HG03354 (cell line): ENCODE measurements around the gene APOOL.
A peak's percentile ranks its signal among the peaks of the same experiment; 100 is the strongest.
"Not testable (repeated sequence)": the region's sequence is repeated elsewhere in the genome, so short reads cannot be mapped to it uniquely, and the experiment has no call there.

Source experiments
- ATAC-seq: cut with Tn5 transposase; IDR thresholded peaks from one replicate; pipeline ENCODE4 v1.9.1; 2021; ENCODE audit warnings: mild to moderate bottlenecking; ENCODE audit not compliant: unreplicated experiment, poor library complexity, severe bottlenecking

The APOOL gene, protein sequence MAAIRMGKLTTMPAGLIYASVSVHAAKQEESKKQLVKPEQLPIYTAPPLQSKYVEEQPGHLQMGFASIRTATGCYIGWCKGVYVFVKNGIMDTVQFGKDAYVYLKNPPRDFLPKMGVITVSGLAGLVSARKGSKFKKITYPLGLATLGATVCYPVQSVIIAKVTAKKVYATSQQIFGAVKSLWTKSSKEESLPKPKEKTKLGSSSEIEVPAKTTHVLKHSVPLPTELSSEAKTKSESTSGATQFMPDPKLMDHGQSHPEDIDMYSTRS

GRCh38 chrX:85003655-85004244, at the start of gene APOOL:
TSS of gene APOOL (plus strand) at chrX:85003877. CDS start at chrX:85003913, 36 bp downstream.
- peak; percentile 96 for ATAC-seq

DNA sequence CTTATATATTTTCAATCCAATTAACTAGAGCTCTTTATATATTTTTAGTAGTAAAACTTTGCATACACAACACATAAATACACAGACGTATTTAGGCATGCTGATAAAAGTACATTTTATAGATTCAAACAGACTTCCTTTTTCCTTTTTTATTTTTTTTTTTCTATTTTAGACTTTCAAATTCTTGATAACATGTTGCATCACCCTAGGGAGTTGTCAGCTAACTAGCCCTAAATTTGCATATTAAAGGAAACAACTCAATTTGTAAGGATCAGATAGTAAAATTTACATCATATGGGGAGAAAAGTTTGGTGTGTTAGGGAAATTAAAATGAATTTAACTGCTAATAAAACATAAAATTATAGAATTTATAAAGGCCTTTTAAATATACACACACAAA, 47.4 kb upstream of the APOOL start:
- no peak for ATAC-seq

GRCh38 chrX:84974803-84975202, 28.9 kb upstream of the APOOL start:
- ATAC-seq = no peak

- ATAC-seq = not testable (repeated sequence)
Observed at GRCh38 chrX:84991739-84992138, 11.9 kb upstream of the APOOL start.

DNA sequence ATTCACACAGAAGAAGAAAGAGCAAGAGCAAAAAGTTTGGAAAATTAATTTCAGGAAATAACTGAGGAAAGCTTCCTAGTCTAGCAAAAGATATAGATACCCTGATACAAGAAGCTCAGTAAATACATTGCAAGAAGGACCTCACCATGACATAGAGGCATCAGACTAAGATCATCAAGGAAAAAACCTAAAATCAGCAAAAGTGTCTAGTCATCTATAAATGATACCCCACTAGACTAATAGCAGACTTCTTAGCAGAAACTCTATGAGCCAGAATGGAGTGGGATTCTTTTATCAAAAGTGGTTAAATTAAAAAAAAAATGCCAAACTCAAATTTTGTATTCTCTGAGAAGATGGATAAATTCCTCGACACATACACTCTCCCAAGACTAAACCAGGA, 10.5 kb upstream of the APOOL start:
- no peak for ATAC-seq

- ATAC-seq = no peak
Observed at GRCh38 chrX:85001344-85001743, 2.3 kb upstream of the APOOL start.

DNA sequence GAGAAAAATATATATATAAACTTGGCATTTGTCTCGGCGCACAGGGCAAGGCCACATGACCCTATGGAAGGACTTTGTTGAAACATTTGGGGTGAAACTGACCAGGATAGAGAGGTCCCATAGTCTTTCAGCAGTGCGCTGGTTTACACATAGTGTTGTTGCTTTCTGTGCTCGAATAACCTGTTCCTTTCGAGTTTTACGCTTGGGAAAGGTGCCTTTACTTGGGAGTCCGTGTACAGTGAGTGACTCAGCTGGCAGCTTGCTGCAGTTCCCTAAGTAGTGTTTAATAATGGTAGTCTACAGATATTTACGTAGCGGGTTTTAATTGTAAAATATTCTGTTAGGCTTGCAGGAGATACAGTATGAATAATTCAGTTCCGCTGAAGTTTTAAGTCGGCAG, 578 bp downstream of the APOOL start:
- ATAC-seq = peak; percentile 1

- no peak for ATAC-seq
Observed at GRCh38 chrX:85012098-85012497, 8.4 kb downstream of the APOOL start.

DNA sequence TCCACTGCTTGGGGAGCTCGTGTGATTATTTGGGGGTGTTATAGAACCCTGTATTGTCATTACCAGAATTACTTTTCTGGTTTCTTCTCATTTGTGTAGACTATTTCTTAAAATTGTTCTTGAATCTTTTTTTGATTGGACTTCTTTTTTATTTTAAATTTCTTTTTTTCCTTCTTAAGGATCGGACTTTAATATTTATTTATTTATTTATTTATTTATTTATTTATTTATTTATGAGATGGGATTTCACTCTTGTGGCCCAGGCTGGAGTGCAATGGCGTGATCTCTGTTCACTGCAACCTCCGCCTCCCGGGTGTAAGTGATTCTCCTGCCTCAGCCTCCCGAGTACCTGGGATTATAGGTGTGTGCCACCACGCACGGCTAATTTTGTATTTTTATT, 11.7 kb downstream of the APOOL start:
- not testable (repeated sequence) for ATAC-seq

GRCh38 chrX:85017721-85018120, 14.0 kb downstream of the APOOL start:
- no peak for ATAC-seq

DNA sequence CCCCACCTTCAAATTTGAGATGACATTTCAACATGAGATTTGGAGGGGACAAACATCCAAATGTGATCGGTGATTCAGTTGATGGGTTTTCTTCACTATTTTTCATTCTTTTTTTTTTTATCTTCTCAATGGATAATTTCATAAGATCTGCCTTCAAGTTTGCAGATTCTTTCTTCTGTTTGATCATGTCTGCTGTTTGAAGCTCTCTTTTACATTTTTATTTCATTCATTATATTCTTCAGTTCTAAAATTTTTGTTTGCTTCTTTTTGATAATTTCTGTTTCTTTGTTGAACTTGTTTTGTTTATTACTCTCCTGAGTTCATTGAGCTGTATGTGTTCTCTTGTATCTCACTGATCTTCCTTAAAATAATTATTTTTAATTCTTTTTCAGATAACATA, 14.8 kb downstream of the APOOL start:
- ATAC-seq = no peak

- no peak for ATAC-seq
Observed at GRCh38 chrX:85020216-85020615, 16.5 kb downstream of the APOOL start.

- no peak for ATAC-seq
Observed at GRCh38 chrX:85024044-85024443, 20.4 kb downstream of the APOOL start.

- ATAC-seq = no peak
Observed at GRCh38 chrX:85024562-85024961, 20.9 kb downstream of the APOOL start.

- ATAC-seq = no peak
Observed at GRCh38 chrX:85026170-85026569, 22.5 kb downstream of the APOOL start.

DNA sequence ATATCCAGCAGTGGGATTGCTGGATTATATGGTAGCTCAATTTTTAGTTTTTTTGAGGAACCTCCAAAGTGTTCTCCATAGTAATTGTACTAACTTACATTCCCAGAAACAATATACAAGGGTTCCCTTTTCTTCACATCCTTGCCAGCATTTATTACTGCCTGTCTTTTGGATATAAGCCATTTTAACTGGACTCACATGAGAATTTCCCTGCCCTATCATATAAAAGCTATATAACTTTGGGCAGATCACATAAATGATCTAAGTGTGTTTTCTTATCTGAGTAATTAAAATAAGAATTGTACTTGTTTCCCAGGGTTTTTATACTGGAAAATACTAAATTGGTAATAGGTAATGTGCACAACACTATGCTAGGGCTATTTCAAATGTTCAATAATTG, 25.4 kb downstream of the APOOL start:
- ATAC-seq = no peak

DNA sequence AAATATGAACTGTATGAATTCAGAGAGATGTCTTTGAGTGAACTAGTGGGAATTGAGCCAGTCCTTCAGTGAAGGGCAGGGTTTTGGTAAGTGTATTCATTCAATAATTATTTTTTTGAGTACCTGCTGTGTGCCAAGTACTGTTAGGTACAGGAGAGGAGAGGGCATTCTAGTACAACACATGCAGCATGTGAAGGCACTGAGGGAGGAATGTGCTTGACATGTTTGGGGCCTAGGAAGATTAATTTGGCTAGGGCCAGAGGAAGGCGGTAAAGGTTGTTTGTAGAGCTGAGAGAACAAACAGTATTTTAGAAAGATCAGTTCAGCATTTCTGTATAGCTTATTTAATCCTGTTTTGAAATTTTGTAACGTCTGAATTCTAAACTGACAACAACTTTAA, 27.8 kb downstream of the APOOL start:
- no peak for ATAC-seq

DNA sequence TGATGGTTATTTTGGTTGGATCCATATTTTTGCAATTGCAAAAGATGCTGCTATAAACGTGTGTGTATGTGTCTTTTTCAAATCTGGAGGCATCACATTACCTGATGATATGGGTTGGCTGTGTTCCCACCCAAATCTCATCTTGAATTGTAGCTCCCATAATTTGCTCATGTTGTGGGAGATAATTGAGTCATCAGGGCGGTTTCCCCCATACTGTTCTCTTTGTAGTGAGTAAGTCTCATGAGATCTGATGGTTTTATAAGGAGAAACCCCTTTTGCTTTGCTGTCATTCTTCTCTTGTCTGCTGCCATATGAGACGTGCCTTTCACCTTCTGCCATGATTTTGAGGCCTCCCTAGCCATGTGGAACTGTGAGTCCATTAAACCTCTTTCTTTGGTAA, 33.4 kb downstream of the APOOL start:
- ATAC-seq = no peak

GRCh38 chrX:85051627-85052026, 48.0 kb downstream of the APOOL start:
- no peak for ATAC-seq

- no peak for ATAC-seq
Observed at GRCh38 chrX:85052205-85052604, 48.5 kb downstream of the APOOL start.

- ATAC-seq = no peak
Observed at GRCh38 chrX:85052636-85053343, 49.1 kb downstream of the APOOL start.
